Neutrophil (primary cell): ENCODE data around the gene IBA57.

ENCODE experiments used
- H3K27ac ChIP-seq: fragments of 200-600 bp; sonication (generic); 2 replicates; pipeline ENCODE4 v1.5.1; 2016; ENCODE audit warnings: mild to moderate bottlenecking, moderate library complexity
- H3K27me3 ChIP-seq: fragments of 200-600 bp; sonication (generic); 2 replicates; pipeline ENCODE4 v1.6.0; 2016; ENCODE audit warnings: mild to moderate bottlenecking
- H3K36me3 ChIP-seq: fragments of 200-600 bp; sonication (generic); 2 replicates; pipeline ENCODE4 v1.5.1; 2017
- H3K4me1 ChIP-seq, 2 experiments: fragments of 200-600 bp in 1 of 2; sonication (generic) in 1 of 2; 1 replicate in 1 of 2; 2 replicates in 1 of 2; pipeline versions ENCODE4 v1.5.1 to v1.6.1; 2013 to 2016; ENCODE audit warnings: low read depth in 1 of 2, low read length in 1 of 2, mild to moderate bottlenecking in 1 of 2, moderate library complexity in 1 of 2; ENCODE audit not compliant: control insufficient read depth in 1 of 2, insufficient read depth in 1 of 2
- H3K4me3 ChIP-seq, 2 experiments: fragments of 200-600 bp in 1 of 2; sonication (generic) in 1 of 2; 1 replicate in 1 of 2; 2 replicates in 1 of 2; pipeline ENCODE4 v1.5.1; 2013 to 2016; ENCODE audit warnings: low read depth in 1 of 2, low read length in 1 of 2, mild to moderate bottlenecking in 1 of 2, moderate library complexity in 1 of 2
- H3K9me3 ChIP-seq: fragments of 200-600 bp; sonication (generic); 2 replicates; pipeline ENCODE4 v1.5.1; 2016
- CTCF ChIP-seq: fragments of 200-600 bp; sonication (generic); IDR thresholded peaks from 2 replicates; pipeline ENCODE4 v1.5.1; 2016; ENCODE audit warnings: antibody characterized with exemption

IBA57 gene

DNA sequence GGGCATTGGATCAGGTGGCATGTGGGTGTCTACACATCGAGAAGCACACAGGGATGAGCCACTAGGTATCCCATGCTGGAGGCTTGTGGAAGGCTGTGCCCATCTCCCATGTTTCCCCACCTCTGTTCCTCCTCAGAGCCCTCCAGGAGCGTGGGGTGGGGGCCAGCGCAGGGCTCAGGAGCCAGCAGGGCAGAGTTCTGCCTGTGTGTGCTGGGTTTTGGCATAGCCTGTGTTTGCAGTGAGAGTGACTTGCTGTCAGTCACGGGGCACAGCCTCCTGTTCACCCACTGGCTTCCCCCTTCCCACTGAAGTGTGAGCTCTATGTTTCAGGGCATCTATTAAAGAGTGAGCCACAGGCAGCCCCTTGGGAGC, 10.4 kb downstream of the IBA57 start:
- Histone ChIP-seq H3K27ac (no peak overlapping the region), H3K9me3 (no peaks in the 10 kb centered on the region), H3K27me3 (no peaks in the 10 kb centered on the region), H3K4me3 (no peak overlapping the region), H3K36me3 (peaks cover 3% of the 10 kb centered on the region), H3K4me1 (no peaks in the 10 kb centered on the region)
- TF ChIP-seq CTCF, result no peak

DNA sequence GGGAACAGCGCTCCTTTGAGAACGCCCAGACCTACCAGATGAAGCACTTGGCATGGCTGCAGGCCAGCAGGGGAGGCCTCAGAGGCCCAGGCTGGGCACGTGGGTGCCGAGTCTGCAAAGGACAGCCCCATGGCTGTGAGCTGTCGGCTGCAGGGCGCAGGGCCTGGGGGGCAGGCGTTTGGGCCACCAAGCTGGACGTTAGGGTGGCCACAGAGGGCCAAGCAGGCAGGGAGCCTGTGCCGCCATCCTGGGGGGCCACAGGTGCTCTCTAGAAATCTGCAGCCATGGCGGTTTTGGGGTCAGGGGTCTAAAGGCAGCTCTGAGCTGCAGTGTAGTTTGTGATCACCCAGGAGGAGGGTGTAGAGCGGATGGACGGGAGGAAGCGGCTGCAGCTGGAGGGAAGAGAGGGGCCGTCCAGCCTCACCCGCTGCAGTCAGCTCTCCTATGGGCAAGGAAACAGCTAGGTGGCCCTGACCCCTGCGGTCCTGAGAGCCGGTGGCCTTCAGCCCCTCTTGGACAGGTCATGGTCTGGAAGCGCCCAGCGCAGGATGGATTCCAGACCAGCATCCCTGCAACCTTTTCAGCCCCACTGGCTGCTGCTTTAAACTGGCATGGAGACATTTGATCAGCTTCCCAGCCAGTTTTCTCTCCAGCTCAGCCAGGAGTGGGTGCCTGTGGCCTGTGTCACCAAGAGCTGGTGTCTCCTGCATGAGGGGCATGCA, 11.0 kb downstream of the IBA57 start:
- Histone ChIP-seq H3K27me3 (no peaks in the 10 kb centered on the region), H3K4me1 (no peaks in the 10 kb centered on the region), H3K9me3 (no peaks in the 10 kb centered on the region), H3K36me3 (peaks cover 3% of the 10 kb centered on the region), H3K27ac (no peak overlapping the region), H3K4me3 (no peak overlapping the region)
- no peak for TF ChIP-seq CTCF

DNA sequence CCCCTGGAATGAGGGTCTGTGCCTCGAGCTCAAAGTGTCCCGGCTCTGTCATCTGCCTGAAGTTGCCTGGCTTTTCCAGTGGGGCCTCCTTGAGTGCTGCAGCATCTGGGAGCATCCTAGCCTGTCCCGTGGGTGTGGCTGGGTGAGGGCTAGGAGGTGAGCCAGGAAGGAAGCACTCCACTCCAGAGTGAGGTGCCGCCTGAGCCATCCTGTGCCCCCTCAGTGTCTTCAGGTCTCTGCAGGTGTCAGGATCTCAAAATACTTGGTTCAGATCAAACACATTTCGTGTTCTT, 11.5 kb downstream of the IBA57 start:
- Histone ChIP-seq H3K4me1 (no peaks in the 10 kb centered on the region), H3K27me3 (no peaks in the 10 kb centered on the region), H3K27ac (no peak overlapping the region), H3K9me3 (no peaks in the 10 kb centered on the region), H3K36me3 (peaks cover 3% of the 10 kb centered on the region), H3K4me3 (no peak overlapping the region)
- TF ChIP-seq CTCF, result no peak

DNA sequence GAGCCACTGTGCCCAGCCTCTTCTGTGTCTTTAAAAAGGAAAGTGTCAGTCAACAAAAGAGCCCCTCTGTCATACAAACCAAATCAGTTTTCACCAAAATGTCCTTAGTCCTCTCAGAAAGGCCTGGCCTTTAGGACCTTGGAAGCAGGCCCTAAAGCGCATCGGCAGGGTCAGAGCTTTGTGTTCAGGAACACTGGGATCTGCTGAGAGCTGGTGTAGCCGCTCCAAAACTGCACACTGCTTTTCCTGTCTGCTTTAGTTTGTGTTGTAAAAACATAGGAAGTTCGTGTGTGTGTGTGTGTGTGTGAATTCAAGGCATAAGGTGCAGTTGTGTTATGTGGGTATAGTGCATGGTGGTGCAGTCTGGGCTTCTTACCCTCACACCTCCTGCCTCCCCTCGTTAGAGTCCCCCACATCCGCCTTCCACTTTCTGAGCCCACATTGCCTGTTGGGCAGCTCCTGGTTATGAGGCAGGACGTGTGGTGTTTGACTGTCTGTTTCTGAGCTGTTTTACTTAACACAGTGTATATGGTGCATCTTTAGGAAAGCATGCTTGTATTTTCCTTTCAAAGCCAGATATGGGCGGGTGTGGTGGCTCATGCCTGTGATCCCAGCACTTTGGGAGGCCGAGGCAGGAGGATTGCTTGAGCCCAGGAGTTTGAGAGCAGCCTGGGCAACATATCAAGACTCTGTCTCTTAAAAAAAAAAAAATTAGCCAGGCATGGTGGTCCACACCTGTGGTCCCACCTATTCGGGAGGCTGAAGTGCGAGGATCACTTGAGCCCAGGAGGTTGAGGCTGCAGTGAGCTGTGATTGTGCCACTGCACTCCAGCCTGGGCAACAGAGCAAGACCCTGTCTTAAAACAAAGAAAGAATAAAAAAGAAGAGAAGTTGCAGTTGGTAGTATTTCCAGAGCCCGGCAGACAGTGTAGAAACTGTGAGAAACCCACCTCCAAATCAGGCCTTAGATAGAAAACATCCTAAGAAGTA, 12.4 kb downstream of the IBA57 start:
- no peaks in the 10 kb centered on the region for H3K27me3 ChIP-seq

More for the DNA sequence above, 12.4 kb downstream of the IBA57 start:
- H3K9me3 ChIP-seq, result no peaks in the 10 kb centered on the region
- H3K27ac ChIP-seq, result no peak overlapping the region
- H3K4me3 ChIP-seq, result no peak overlapping the region
- TF ChIP-seq CTCF, result no peak
- peaks cover 3% of the 10 kb centered on the region for H3K36me3 ChIP-seq
- no peaks in the 10 kb centered on the region for H3K4me1 ChIP-seq
